ENCODE data around the gene PTPRF. TPM values are rescaled to one million over a fixed set of nuclear protein-coding genes. Genes with fewer than 3 reads are reported as not detected.

Gene PTPRF
- total and polyA plus RNA-seq, 11 donors, result 0.91 to 74.1 (median 5.8) TPM

GRCh38 chr1:43531906-43532584 is 1.4 kb downstream of the PTPRF start:
- no peaks in the 10 kb centered on the region for H3K36me3 ChIP-seq
- ATAC-seq (no peak), DNase-seq (no peak)
- 40 to 45% (median 42%) methylated on average over 15 of the region's 15 CpGs for WGBS, 4 donors
- peak overlapping the region in 2 of 12 donors; percentile 24 to 88 for H3K27ac ChIP-seq
- H3K27me3 ChIP-seq, result peaks cover 0 to 27% (median 0%) of the 10 kb centered on the region in 9 donors
- intact Hi-C loops (cut with DNase I), result loop anchor here in 5 of 10 donors (5.0 to 10.0 kb wide), 4 partner anchors 113 to 405 kb away; partner anchors contain the start of gene KDM4A (in 1 of the 5)
- TF ChIP-seq CTCF (IDR thresholded peaks at IDR 0.05), result no peak
- no peak for TF ChIP-seq POLR2A (IDR thresholded peaks at IDR 0.05)
- no peaks in the 10 kb centered on the region for H3K9me3 ChIP-seq
- peak overlapping the region; percentile 30 to 83 (median 67) for H3K4me3 ChIP-seq
- peaks cover 0 to 24% (median 4%) of the 10 kb centered on the region in 12 donors for H3K4me1 ChIP-seq

GRCh38 chr1:43532716-43533115 is 2.0 kb downstream of the PTPRF start:
- WGBS, 4 donors, result 86 to 95% (median 89%) methylated on average over 5 of the region's 5 CpGs
- Histone ChIP-seq H3K9me3 (no peaks in the 10 kb centered on the region), H3K27ac (peak overlapping the region in 1 of 12 donors; percentile 88), H3K4me1 (peaks cover 0 to 24% (median 4%) of the 10 kb centered on the region in 12 donors), H3K27me3 (peaks cover 0 to 27% (median 0%) of the 10 kb centered on the region in 9 donors), H3K36me3 (no peaks in the 10 kb centered on the region), H3K4me3 (no peak overlapping the region)
- TF ChIP-seq CTCF (IDR thresholded peaks at IDR 0.05), result no peak
- no peak for TF ChIP-seq POLR2A (IDR thresholded peaks at IDR 0.05)
- intact Hi-C loops (cut with DNase I), result loop anchor here in 5 of 10 donors (5.0 to 10.0 kb wide), 4 partner anchors 112 to 405 kb away; partner anchors contain the start of gene KDM4A (in 1 of the 5)
- DNase-seq (no peak), ATAC-seq (no peak)

GRCh38 chr1:43533584-43533983 is 2.9 kb downstream of the PTPRF start:
- no peak for ATAC-seq
- H3K4me3 ChIP-seq, result no peak overlapping the region
- H3K36me3 ChIP-seq, result no peaks in the 10 kb centered on the region
- intact Hi-C loops (cut with DNase I), result loop anchor here in 5 of 10 donors (5.0 to 10.0 kb wide), 4 partner anchors 111 to 404 kb away; partner anchors contain the start of gene KDM4A (in 1 of the 5)
- peaks cover 0 to 24% (median 4%) of the 10 kb centered on the region in 12 donors for H3K4me1 ChIP-seq
- DNase-seq, result no peak
- no peak overlapping the region for H3K27ac ChIP-seq
- peaks cover 0 to 27% (median 0%) of the 10 kb centered on the region in 9 donors for H3K27me3 ChIP-seq
- no peak for TF ChIP-seq POLR2A (IDR thresholded peaks at IDR 0.05)
- TF ChIP-seq CTCF (IDR thresholded peaks at IDR 0.05), result no peak
- 73 to 82% (median 75%) methylated on average over 7 to 9 of the region's 9 CpGs for WGBS, 4 donors
- no peaks in the 10 kb centered on the region for H3K9me3 ChIP-seq

GRCh38 chr1:43534256-43534655 is 3.6 kb downstream of the PTPRF start:
- Histone ChIP-seq H3K36me3 (no peaks in the 10 kb centered on the region), H3K27ac (peak overlapping the region in 1 of 12 donors; percentile 22), H3K9me3 (no peaks in the 10 kb centered on the region), H3K27me3 (peaks cover 0 to 27% (median 0%) of the 10 kb centered on the region in 9 donors), H3K4me1 (peaks cover 0 to 23% (median 4%) of the 10 kb centered on the region in 12 donors), H3K4me3 (no peak overlapping the region)
- DNase-seq (no peak), ATAC-seq (no peak)
- intact Hi-C loops (cut with DNase I), result loop anchor here in 5 of 10 donors (5.0 to 10.0 kb wide), 4 partner anchors 111 to 403 kb away; partner anchors contain the start of gene KDM4A (in 1 of the 5)
- WGBS, 4 donors, result 85 to 94% (median 91%) methylated on average over 2 of the region's 2 CpGs
- TF ChIP-seq CTCF (IDR thresholded peaks at IDR 0.05) (no peak), POLR2A (IDR thresholded peaks at IDR 0.05) (no peak)
